Natural killer cell treated with Interleukin-12 subunit alpha and Interleukin-12 subunit beta and Interleukin-15 and Interleukin-18, amount 100 ng/mL, for 72 hours (primary cell): ENCODE results near the gene RASGRP1. TPM values are rescaled to one million over a fixed set of nuclear protein-coding genes. Genes with fewer than 3 reads are reported as not detected.

Experiments used
- ATAC-seq, 2 donors: fragments of 150-1000 bp; cut with Tn5 transposase in 1 of 2; sonication (Bioruptor Pico), chemical (Tn5 transposase) in 1 of 2; 2 replicates each; pipeline ENCODE4 v1.10.0; 2021
- DNase-seq: peaks from one replicate; pipeline ENCODE4 v3.0.0; 2022; ENCODE audit warnings: low spot score
- H3K27ac Mint-ChIP-seq, 2 donors: 1 replicate in 1 of 2; 2 replicates in 1 of 2; pipeline ENCODE4 v1.8.0; 2022; ENCODE audit warnings: mixed read lengths in 2 of 2, mild to moderate bottlenecking in 1 of 2, moderate library complexity in 1 of 2
- H3K27me3 Mint-ChIP-seq, 2 donors: 1 replicate in 1 of 2; 2 replicates in 1 of 2; pipeline ENCODE4 v1.8.0; 2022; ENCODE audit warnings: mixed read lengths in 2 of 2
- H3K36me3 Mint-ChIP-seq: one replicate; pipeline ENCODE4 v1.8.0; 2022; ENCODE audit warnings: mixed read lengths
- H3K4me1 Mint-ChIP-seq, 2 donors: 1 replicate in 1 of 2; 2 replicates in 1 of 2; pipeline ENCODE4 v1.8.0; 2022; ENCODE audit warnings: low read depth in 2 of 2, mixed read lengths in 2 of 2, mild to moderate bottlenecking in 1 of 2
- H3K4me3 Mint-ChIP-seq: one replicate; pipeline ENCODE4 v1.8.0; 2022; ENCODE audit warnings: mixed read lengths
- H3K9me3 Mint-ChIP-seq: 2 replicates; pipeline ENCODE4 v1.8.0; 2022; ENCODE audit warnings: mixed read lengths
- total RNA-seq, 2 donors: library from RNA; stranded (reverse); gene quantifications; one replicate each; pipeline ENCODE4 v1.2.3, GENCODE V29; 2022

Gene RASGRP1
- total RNA-seq, 2 donors from 2014 or later: 154 to 241 TPM

DNA sequence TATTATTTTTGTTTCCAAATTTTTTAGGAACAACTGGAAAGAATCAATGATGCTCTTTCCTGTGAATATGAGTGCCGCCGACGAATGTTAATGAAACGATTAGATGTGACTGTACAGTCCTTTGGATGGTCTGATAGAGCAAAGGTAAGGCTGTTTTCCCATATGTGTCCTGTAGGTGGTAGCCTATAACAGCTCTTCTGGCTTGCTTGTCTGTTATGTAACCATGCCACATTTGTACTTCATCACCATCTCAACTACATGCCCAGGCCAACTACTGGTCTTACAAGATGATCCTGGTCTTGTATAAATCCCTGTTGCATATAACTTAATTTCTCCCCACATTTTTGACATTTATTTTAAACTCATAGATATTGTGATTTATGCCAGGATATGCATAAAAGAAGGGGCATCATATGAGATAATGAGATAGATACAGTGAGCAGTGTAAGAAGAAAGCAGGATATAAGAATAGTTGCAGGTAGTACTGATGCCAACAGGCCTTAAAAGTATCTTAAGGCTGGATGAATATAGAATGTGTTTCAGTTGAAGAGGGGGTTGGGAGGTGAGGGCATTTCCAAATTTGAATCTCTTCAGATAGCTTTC is 90.4 kb downstream of the RASGRP1 start:
- H3K27me3 Mint-ChIP-seq: no peaks in the 10 kb centered on the region
- no peak overlapping the region for H3K4me3 Mint-ChIP-seq
- ATAC-seq: peak; percentile 83 to 89
- no peak for DNase-seq
- peaks cover 10% of the 10 kb centered on the region for H3K36me3 Mint-ChIP-seq
- H3K9me3 Mint-ChIP-seq: no peaks in the 10 kb centered on the region
- H3K27ac Mint-ChIP-seq: peak overlapping the region in 1 of 2 donors; percentile 22
- peaks cover 0 to 19% of the 10 kb centered on the region in 2 donors for H3K4me1 Mint-ChIP-seq

- Mint-ChIP-seq H3K36me3 (peaks cover 5% of the 10 kb centered on the region), H3K27me3 (no peaks in the 10 kb centered on the region), H3K4me3 (no peak overlapping the region), H3K27ac (no peak overlapping the region), H3K9me3 (no peaks in the 10 kb centered on the region), H3K4me1 (peaks cover 0 to 14% of the 10 kb centered on the region in 2 donors)
- no peak for ATAC-seq
- no peak for DNase-seq
Measured at GRCh38 chr15:38471974-38472373, 92.6 kb downstream of the RASGRP1 start.

DNA sequence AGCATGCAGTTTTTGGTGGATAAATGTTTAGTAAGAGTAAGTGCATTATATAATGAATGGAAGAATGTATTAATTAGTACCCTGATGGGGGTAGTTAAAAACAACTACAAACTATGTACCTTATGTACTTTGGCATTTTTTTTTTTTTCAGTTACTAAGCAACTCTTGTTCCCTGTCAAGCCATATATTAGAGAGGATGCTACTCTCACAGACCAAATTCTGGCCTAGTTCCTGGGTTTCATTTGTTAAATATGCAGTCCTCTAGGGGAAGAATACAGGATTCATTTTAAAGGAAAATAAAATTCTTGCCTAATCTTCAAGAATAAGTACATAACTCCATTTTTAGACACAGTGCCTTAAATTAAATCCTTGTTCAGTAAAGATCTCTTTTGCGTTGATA is 93.8 kb downstream of the RASGRP1 start:
- no peak for ATAC-seq
- Mint-ChIP-seq H3K27ac (no peak overlapping the region), H3K9me3 (no peaks in the 10 kb centered on the region), H3K36me3 (no peaks in the 10 kb centered on the region), H3K4me3 (no peak overlapping the region), H3K27me3 (no peaks in the 10 kb centered on the region), H3K4me1 (peaks cover 0 to 8% of the 10 kb centered on the region in 2 donors)
- DNase-seq: no peak

DNA sequence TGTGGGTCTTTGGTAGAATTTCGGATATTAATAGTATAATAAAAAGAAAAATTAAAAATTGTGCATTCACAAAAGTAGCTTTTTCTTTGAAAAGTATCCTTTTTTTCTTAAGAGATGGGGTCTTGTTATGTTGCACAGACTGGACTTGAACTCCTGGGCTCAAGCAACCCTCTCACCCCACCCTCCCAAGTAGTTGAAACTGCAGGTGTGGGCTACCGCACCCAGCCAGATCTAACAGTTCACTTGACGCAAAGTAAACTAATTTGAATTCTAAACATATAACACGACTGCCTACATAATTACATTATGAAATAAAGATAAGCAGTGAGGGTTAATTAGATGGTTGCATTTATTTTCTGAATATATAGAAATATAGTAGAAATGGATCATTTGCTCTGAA is 99.9 kb downstream of the RASGRP1 start:
- Mint-ChIP-seq H3K4me3 (no peak overlapping the region), H3K27ac (no peak overlapping the region)

DNA sequence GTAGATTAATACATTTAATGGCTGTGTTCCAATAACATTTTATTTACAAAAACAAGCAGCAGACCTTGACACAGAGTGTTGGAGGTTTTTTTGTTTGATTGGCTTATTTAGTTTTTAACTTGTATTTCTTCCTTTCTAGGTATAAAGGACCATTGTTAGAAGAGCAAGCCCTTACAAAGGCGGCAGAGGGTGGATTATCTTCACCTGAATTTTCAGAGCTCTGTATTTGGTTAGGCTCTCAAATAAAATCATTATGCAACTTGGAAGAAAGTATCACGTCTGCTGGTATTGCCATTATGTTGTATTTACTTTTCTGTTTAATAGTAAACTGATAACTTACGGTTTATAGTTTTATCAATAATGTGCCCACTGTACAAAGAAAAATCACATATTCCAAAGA is 100.7 kb downstream of the RASGRP1 start:
- Mint-ChIP-seq H3K27ac (no peak overlapping the region), H3K9me3 (no peaks in the 10 kb centered on the region), H3K36me3 (no peaks in the 10 kb centered on the region), H3K4me3 (no peak overlapping the region), H3K27me3 (no peaks in the 10 kb centered on the region), H3K4me1 (peaks cover 13 to 29% of the 10 kb centered on the region in 2 donors)
- DNase-seq (no peak), ATAC-seq (no peak)

More for the DNA sequence above, 99.9 kb downstream of the RASGRP1 start:
- H3K4me1 Mint-ChIP-seq: peaks cover 9 to 21% of the 10 kb centered on the region in 2 donors
- no peaks in the 10 kb centered on the region for H3K9me3 Mint-ChIP-seq
- DNase-seq: no peak
- H3K36me3 Mint-ChIP-seq: no peaks in the 10 kb centered on the region
- H3K27me3 Mint-ChIP-seq: no peaks in the 10 kb centered on the region
- no peak for ATAC-seq

GRCh38 chr15:38461066-38461833 is 103.4 kb downstream of the RASGRP1 start:
- H3K4me1 Mint-ChIP-seq: peaks cover 23 to 43% of the 10 kb centered on the region in 2 donors
- H3K9me3 Mint-ChIP-seq: no peaks in the 10 kb centered on the region
- H3K36me3 Mint-ChIP-seq: no peaks in the 10 kb centered on the region
- H3K4me3 Mint-ChIP-seq: no peak overlapping the region
- peak overlapping the region in 1 of 2 donors; percentile 20 for H3K27ac Mint-ChIP-seq
- DNase-seq (no peak), ATAC-seq (peak in 1 of 2 donors; percentile 63)
- no peaks in the 10 kb centered on the region for H3K27me3 Mint-ChIP-seq

- H3K27me3 Mint-ChIP-seq: no peaks in the 10 kb centered on the region
- H3K4me3 Mint-ChIP-seq: peak overlapping the region; percentile 0
- H3K27ac Mint-ChIP-seq: no peak overlapping the region
- no peaks in the 10 kb centered on the region for H3K9me3 Mint-ChIP-seq
- H3K4me1 Mint-ChIP-seq: peaks cover 28 to 50% of the 10 kb centered on the region in 2 donors
- ATAC-seq (no peak), DNase-seq (no peak)
- no peaks in the 10 kb centered on the region for H3K36me3 Mint-ChIP-seq
Measured at GRCh38 chr15:38460543-38460942, 104.1 kb downstream of the RASGRP1 start.

GRCh38 chr15:38459480-38459879 is 105.1 kb downstream of the RASGRP1 start:
- DNase-seq: no peak
- no peaks in the 10 kb centered on the region for H3K9me3 Mint-ChIP-seq
- H3K27me3 Mint-ChIP-seq: no peaks in the 10 kb centered on the region
- H3K36me3 Mint-ChIP-seq: no peaks in the 10 kb centered on the region
- H3K4me3 Mint-ChIP-seq: no peak overlapping the region
- no peak overlapping the region for H3K27ac Mint-ChIP-seq
- ATAC-seq: no peak
- H3K4me1 Mint-ChIP-seq: peaks cover 35 to 59% of the 10 kb centered on the region in 2 donors

- Mint-ChIP-seq H3K36me3 (no peaks in the 10 kb centered on the region), H3K4me1 (peaks cover 35 to 59% of the 10 kb centered on the region in 2 donors)
- ATAC-seq: no peak
Measured at GRCh38 chr15:38458646-38459045, 106.0 kb downstream of the RASGRP1 start.

GRCh38 chr15:38455092-38455491 is 109.5 kb downstream of the RASGRP1 start:
- H3K9me3 Mint-ChIP-seq: no peaks in the 10 kb centered on the region
- H3K27ac Mint-ChIP-seq: peak overlapping the region; percentile 89 to 97
- peaks cover 6 to 14% of the 10 kb centered on the region in 2 donors for H3K27me3 Mint-ChIP-seq
- peaks cover 30 to 42% of the 10 kb centered on the region in 2 donors for H3K4me1 Mint-ChIP-seq
- DNase-seq (no peak), ATAC-seq (no peak)
- H3K36me3 Mint-ChIP-seq: no peaks in the 10 kb centered on the region
- H3K4me3 Mint-ChIP-seq: peak overlapping the region; percentile 92

More at GRCh38 chr15:38458646-38459045, 106.0 kb downstream of the RASGRP1 start:
- no peaks in the 10 kb centered on the region for H3K9me3 Mint-ChIP-seq
- H3K27me3 Mint-ChIP-seq: no peaks in the 10 kb centered on the region
- no peak overlapping the region for H3K4me3 Mint-ChIP-seq
- no peak for DNase-seq
- no peak overlapping the region for H3K27ac Mint-ChIP-seq

DNA sequence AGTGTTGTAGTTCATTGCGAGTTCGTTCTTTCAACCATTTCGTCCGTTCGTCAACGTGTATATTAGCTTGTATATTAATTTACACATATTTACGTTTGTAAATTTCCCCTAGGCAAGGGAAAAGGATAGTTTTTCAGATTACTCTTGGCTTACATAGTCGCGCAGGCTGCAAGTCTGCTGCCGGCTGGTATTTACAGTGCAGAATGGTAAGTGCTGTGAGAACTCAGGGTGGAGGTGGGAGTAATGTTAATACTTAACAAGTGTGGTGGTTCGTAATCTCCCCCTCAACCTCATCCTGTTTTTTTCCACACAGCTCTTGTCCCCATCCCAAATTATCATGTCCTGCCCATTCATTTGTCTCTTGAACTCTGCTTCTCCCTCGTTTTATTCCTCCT is 109.9 kb downstream of the RASGRP1 start:
- no peaks in the 10 kb centered on the region for H3K9me3 Mint-ChIP-seq
- peaks cover 6 to 14% of the 10 kb centered on the region in 2 donors for H3K27me3 Mint-ChIP-seq
- ATAC-seq (no peak), DNase-seq (no peak)
- peak overlapping the region; percentile 92 for H3K4me3 Mint-ChIP-seq
- H3K4me1 Mint-ChIP-seq: peaks cover 26 to 38% of the 10 kb centered on the region in 2 donors
- H3K27ac Mint-ChIP-seq: peak overlapping the region; percentile 89 to 97
- no peaks in the 10 kb centered on the region for H3K36me3 Mint-ChIP-seq

- ATAC-seq (peak; percentile 98), DNase-seq (peak; percentile 89)
- H3K27ac Mint-ChIP-seq: peak within 1 kb of the TSS; percentile 89 to 97
- H3K4me1 Mint-ChIP-seq: peaks cover 24 to 33% of the 10 kb centered on the region in 2 donors
- H3K27me3 Mint-ChIP-seq: peaks cover 6 to 14% of the 10 kb centered on the region in 2 donors
- no peaks in the 10 kb centered on the region for H3K36me3 Mint-ChIP-seq
- H3K4me3 Mint-ChIP-seq: peak within 1 kb of the TSS; percentile 92
- no peaks in the 10 kb centered on the region for H3K9me3 Mint-ChIP-seq
Measured at GRCh38 chr15:38453971-38454695, 110.5 kb downstream of the RASGRP1 start, which contains the start of gene FAM98B. TSS of gene FAM98B (plus strand) at chr15:38454127. CDS start at chr15:38454162, 35 bp downstream.

DNA sequence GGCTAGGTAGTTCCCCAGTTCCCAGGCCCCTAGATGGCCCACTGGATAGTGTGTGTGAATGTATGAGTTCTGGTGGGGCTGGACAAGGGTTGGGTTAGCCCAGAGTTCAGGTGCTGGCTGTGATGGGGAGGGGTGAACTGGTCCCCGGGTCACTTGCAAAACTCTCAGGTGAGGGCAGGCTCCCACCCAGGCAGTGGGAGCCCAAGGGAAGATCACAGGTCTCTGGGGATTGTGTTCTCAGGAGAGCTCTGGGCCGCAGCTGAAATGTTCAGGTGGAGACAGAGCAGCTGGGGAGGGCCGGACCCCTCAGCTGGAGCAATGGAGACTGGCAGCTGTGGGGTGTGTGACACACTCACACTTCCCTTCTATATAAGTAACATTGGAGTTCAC is 123.5 kb downstream of the RASGRP1 start:
- Mint-ChIP-seq H3K27ac (peak overlapping the region in 1 of 2 donors; percentile 80), H3K9me3 (no peaks in the 10 kb centered on the region), H3K4me3 (no peak overlapping the region), H3K27me3 (peaks cover 6 to 34% of the 10 kb centered on the region in 2 donors), H3K36me3 (no peaks in the 10 kb centered on the region), H3K4me1 (peaks cover 12 to 15% of the 10 kb centered on the region in 2 donors)
- ATAC-seq: no peak
- DNase-seq: no peak
